Stimulated activated CD4-positive, alpha-beta T cell treated with anti-CD3 and anti-CD28 coated beads, TNF-alpha, amount 100 ng/mL, for 1 hour (primary cell): ENCODE measurements around the gene CDC7.
"Not testable (repeated sequence)": the region's sequence is repeated elsewhere in the genome, so short reads cannot be mapped to it uniquely, and the experiment has no call there.

ENCODE experiments used
- DNase-seq, 3 donors: peaks; one replicate each; pipeline ENCODE4 v3.0.0-alpha.2; 2020; ENCODE audit warnings: low read depth in 3 of 3, low spot score in 1 of 3

The CDC7 gene

DNA sequence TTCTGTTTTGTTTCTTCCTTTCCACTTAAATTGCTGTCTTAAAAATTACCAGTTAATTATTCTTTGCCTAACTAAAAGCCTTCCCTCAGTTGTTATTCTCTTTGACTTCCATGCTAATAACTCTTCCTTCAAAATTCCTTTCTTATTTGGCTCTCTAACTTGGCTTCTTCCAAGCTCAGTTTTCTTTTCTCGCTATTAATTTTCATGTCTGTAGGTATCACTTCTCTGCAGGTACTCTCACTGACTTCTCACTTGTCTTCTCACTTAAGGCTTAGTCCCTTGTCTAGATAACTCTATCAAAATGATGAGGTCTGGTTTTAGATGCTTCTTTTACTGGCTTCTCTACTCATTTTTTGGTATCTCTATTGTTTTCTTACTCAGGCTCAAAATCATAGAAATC is 10.1 kb downstream of the CDC7 start:
- no peak for DNase-seq

DNA sequence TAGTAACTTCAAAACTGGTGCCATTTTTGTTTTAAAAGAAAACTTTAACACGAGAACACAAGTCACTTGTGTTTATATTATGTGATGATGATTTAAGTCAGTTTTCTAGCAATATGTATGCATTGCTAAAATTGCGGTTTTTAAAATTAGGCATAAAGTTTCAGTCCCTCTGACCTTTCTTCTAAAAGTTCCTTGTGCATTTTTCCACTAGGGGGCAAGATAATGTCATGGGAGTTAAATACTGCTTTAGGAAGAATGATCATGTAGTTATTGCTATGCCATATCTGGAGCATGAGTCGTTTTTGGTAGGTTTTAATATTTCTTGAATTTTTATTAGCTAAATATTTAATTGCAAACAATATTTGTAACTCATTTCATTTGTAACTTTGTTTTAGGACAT is 10.7 kb downstream of the CDC7 start:
- no peak for DNase-seq

DNA sequence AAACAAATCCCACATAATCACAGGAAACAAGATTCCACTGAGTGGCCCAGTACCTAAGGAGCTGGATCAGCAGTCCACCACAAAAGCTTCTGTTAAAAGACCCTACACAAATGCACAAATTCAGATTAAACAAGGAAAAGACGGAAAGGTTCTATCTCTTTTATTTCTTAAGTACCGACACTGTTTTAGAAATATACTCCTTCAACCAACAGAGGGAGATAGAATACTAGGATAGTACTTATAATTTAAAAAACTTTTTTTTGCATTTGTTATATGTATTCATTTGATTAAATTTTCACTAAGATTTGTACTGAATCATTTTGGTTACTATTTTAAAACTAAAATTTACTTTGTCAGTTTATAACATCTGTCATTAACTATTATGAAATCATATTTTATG is 12.5 kb downstream of the CDC7 start:
- no peak for DNase-seq

DNA sequence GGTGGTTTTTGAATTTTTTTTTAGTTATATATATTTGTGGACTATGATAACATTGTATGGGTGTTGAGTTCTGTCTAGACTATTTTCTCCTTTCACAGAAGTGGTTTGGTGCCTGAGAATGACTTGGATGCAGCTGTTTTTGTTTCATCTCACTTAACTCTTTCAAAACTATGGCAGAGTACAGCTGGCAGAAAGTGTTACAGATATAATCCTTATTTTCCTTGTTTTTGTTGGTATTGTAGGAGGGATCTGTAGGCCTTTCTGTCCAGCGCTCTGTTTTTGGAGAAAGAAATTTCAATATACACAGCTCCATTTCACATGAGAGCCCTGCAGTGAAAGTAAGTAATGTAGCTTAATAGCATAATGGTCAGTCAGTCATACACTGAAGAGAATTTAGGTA is 13.1 kb downstream of the CDC7 start:
- no peak for DNase-seq

DNA sequence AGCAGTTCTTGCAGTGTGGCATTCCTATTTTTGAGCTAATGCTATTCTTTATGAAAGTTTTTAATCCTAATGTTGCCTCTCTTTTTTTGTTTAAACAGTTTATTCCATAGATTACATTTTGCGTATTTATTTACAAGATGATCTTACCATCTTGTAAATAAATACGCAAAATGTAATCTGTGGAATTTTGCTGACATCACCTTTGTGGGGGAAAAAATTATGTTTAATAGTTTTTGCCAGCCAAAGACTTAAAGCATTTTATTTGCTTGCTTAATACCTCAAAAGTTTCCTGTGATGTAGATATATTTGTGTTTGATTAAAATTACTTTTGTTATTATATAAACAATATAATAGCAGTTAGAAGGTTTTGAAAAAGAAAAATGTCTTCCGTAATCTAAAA is 15.3 kb downstream of the CDC7 start:
- no peak for DNase-seq

DNA sequence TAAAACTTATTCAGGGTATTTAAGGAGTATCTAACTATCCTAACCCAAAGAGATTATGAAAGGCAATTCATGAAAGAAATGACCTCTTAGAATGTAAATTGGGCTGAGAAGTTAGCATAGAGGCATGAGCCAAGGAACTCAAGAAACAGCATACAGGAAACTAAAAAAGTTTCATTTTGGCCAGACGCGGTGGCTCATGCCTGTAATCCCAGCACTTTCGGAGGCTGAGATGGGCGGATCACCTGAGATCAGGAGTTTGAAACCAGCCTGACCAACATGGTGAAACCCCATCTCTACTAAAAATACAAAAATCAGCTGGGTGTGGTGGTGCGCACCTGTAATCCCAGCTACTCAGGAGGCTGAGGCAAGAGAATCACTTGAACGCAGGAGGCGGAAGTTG is 16.0 kb downstream of the CDC7 start:
- not testable (repeated sequence) for DNase-seq

DNA sequence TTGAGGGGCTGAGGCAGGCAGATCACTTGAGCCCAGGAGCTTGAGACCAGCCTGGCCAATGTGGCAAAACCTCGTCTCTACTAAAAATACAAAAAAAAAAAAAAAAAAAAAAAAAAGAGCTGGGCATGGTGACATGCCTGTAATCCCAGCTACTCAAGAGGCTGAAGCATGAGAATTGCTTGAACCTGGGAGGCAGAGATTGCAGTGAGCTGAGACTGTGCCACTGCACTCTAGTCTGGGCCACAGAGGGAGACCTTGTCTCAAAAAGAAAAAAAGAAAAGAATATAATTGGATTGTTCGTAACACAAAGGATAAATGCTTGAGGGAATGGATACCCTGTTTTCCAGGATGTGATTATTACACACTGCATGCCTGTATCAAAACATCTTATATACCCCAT is 18.5 kb downstream of the CDC7 start:
- not testable (repeated sequence) for DNase-seq

DNA sequence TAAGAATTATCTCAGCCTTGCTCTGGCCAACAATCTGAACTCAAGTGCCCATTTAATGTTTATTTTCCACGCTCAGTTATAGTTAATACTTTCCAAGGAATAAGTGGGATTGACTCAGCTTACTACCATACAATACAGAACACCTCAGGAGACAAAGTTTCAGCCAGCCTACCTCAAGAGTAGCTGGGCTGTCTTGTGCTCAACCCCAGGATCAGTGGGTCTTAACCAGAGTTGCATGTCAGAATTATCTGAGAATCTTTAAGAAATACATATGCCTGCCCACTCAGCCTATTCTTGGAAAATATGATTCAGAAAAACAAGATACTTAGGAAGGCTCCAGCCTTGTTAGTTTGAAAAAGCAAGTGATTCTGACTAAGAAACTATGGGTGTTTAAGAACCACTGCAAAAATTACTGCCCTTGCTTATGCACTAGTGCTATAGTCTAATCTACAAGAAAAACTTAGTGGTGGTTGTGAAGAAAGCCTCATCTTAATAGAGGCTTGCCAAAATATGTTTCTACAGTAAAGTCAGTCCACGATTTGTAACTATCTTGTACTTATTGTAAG is 20.4 kb downstream of the CDC7 start:
- DNase-seq: no peak

DNA sequence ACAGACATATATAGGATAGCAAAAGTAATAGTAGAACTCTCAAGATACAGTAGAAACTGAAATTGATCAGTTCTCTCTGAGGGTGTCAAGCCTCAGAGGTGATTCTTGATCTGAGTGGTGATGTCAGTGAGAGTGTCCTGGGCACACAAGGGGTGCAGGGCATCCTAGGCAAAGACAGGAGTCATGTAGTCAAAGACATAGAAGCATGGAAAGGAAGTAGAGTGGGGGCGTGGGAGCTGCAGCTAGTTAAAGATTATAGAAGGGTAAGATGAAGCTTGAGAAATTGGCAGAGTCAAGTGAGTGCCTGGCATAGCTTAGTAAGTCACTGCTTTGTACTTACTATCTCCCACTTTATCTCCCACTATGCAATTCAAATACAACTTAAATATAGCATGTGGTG is 22.8 kb downstream of the CDC7 start:
- DNase-seq: no peak

DNA sequence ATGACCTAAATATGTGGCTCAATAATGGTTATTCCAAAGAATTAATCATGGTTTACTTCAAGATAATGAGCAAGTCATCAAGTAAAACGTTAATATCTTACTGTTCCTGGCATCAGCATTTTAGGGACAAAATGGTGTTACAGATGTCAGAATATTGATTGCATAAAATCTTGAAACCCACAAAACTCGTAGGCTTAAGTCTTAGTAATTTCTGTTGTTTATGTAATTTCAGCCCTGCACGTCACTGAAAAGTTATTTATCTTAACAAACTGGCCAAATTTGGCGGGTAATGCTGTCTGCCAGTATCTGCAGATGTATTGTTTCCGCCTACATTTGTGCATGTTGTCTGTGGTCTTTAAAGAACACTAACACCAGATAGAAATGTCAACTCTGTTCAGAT is 25.8 kb downstream of the CDC7 start:
- no peak for DNase-seq

DNA sequence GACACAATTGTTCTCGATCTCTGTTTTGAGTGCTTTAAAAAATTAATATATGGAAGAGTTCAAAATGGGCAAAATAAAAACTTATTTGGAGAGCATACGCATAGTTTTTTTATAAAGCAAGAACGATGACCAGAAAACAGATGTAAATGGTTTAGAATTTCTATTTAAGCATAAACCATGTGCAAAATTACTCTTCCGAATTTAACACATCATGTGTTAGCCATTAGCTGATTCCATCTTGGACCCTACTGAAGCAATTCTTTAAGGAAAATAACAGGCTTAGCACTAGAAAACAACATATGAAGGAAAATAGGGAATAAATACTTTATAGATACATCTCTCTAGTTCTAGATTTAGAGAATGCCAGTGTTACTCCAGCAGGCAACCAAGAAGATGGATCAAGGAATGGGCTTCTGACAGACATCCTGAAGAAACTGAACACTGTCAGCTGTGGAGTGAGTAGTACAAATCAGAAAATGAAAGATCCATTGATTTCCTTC is 26.7 kb downstream of the CDC7 start:
- no peak for DNase-seq

DNA sequence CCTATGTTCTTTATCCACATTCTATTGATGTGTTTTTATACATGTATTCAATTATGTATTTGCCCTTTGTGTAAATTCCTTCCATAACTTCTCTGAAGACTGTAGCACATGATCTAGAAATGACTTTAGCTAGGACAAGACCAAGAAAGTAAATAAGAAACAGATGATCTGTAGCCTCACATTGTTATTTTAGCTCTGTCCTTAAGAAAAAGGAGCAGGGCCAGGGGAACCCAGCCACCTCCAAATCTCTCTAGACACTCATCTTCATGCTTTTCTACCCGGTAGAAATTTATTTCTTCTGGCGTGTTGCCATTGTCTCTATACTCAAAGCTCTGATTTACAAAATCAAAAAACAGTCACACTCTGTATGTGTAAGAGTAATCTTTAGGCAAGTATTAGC is 27.1 kb downstream of the CDC7 start:
- DNase-seq: no peak

DNA sequence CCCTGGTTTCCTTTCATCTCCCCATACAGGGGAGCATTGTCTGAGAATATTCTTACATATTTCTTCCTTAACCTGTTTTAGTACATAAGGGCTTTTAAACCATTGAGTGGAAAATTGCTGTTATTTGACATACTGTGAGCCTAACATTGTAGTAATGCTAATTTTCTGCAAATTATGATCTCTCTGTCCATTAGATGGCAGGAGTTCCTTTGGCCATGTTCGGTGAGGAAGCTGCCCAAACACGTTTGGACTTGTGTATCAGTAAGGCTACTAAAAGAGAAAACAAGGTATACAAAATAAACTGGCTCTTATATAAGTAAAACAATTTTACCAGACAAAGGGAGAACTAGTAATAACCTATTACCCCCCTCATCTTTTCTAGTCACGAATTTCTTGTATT is 29.2 kb downstream of the CDC7 start:
- DNase-seq: no peak

DNA sequence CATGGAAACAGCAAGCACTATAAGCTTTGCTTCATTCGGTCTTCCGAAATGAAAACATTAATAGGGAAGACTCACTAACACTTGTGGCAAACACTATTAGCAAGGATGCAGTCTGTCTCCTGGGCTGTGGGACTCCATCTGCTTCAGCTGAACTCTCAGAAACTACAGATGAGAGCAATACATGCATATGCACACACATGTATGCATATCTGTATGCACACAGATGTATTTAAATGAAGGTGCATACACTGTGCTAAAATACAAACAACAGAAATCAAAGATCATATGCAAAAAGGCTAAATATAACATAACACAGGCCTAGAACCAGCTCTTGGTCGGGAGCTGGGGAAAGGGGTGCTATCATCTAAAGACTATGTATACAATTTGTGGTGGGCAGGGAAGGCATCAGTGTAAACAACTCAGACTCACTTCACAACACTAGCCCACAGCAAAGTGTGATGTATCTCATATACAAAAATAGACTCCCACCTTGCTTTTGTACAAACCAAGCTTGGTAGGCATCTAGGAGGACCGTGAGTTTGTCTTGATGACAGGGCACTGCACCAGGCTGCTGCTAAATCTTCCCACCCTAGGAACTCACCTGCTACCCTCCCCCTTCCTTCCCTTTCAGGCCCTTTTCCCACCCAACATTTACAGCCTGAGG is 32.8 kb downstream of the CDC7 start:
- DNase-seq: no peak

DNA sequence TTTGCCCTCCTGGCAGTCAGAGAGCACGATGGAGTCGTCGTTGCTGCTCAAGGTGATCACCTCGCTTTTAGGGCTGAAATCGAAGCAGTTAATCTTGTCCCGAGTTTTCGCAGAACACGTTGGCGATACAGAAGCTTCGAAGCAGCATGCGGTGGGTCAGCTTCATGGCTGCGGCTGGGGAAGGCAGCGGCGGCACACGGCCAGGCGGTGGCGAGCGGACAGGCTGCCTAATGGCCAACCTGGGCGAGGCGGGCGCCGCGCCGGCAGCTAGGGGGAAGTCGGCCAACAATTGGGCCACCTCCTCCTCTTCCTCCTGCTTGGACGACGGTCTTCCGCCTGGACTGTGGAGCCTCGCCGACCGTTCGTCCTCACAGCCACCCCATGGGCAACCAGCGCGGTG is 34.8 kb downstream of the CDC7 start:
- no peak for DNase-seq

DNA sequence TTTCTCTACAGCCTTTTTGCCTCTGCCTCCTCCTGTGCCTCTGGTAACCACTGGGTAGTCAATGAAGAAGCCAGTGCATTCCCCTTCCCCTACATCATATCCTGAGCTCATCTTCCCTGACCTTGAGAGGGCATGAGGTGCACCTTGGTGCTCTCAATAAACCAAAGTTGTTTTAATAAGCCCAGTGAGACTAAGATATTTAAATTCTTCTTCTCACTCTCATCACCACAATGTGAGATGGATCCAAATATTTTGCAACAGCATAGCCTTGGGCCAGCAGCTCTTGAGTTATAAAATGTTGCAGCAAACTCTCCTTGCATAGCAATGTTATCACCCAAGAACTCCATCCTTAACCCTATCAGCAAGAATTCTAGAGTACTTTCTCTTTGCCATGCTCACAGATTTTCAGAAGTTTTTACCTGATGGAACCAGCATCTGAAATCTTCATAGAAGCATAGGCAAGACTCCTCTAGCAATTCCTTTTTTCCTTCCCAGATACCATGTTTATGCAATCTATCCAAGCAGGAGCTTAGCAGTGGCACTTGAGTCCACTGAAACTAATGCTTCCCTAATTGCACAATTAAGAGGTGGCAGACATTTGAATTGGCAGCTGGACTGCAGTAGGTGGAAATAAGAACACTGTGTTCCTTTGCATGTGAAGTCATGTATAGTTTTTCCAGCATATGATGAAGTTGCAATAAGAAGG is 36.8 kb downstream of the CDC7 start:
- no peak for DNase-seq

DNA sequence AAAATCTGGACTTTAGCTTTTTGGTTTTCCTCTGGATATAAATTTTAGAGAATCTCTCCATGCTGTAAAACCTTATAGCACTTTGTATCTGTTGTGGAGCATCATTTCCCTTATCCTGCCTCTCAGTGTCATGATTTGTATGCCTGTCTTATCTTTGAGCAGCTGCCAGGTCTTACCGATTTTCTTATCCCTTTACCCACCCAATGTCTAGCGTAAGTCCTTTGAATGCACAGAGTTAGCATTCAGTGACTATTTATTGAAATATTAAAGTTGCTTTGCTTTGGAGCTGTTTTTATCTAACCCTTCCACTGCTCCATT is 37.3 kb downstream of the CDC7 start:
- no peak for DNase-seq

DNA sequence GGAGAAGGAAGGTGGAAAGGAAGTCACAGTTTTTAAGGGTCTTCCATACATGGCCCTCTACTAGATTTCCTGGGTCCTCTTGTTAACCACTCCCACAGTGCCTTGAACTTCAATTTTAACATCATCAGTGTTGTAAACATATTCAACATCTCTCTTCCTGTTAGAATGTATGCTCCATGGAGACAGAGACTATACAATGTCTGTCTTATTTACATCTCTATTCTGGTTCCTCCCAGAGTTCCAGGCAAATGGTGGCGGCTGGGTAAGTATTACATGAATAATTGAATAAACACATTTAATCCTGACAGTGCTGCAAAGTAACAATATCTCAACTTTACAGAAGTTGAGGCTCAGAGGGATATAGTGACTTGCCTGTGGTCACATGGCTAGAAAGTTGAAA is 40.3 kb downstream of the CDC7 start:
- DNase-seq: no peak

DNA sequence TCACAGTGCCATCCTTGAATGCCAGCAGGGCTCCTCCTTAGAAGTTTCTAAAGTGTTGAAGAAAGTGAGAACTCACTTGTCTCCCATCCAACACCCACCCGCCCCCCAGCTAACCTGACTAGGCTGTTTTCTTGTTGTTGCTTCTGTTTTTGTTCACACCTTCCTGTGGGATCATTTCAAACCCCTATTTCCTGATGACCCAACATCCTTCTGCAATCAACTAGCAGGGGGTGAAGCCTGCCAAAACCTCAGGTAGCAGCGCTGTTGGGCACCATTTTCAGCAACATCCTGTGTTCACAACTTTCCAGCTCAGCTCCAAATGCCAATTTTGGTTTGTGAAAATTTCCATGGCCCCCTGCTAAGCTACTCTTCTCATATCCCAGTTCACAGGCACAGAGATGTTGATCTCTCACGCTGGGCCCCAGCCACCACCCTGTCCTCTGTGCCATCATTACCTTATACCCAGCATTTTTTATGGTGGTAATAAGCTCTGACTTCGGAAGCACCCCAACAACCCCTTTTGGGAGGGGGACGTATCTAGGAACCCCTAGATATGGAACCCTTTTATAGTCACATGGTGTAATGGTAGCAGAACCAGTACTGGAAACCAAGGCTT is 41.4 kb downstream of the CDC7 start:
- DNase-seq: no peak

DNA sequence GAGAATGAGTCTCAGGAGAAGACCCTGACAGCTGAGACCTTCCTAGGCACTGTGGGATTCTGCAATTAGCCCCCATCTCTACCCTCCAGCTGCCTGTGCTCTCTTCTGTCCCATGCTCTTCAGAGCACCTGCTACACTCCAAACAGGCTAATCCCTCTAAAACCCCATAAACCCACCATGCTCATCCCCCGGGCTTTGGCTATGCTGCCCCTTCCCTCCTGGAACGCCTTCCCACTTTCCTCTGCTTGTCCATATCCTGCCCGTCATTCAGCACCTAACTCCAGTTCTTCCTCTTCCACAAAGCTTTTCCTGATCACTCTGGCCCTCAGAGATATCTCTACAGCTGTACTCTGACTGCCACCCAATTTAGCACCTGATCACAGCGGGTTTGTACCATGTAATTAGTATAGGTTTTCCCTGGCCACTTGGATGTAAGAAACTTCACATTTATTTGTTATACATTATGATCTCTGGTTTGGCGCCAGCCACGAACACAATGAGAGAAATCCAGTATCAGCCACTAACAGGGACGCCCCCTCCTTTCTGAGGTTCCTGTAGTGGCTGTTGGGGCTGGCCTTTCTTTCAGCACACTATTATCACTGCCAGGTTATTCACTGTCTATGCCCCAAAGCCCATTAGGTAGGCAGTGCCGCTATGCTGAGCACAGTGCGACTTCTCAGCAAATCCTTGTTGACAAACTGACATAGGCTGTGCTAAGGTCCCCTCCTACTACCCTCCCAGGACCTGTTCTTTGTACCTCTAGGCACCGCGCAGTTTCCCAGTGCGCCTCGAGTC is 45.1 kb downstream of the CDC7 start:
- no peak for DNase-seq

DNA sequence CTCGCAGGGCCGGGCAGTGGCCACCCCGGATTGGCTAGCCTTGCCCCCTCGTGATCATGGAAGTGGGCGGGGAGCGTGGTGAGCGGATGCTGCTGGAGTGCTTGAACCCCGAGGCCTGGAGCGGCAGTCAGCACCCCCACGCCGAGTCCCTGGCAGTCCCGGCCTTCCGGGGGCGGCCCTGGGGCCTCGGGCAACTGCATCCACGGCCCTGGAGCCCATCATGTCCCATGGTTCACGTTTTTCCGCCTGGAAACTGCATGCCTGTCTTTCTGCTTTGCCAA is 45.6 kb downstream of the CDC7 start:
- no peak for DNase-seq

DNA sequence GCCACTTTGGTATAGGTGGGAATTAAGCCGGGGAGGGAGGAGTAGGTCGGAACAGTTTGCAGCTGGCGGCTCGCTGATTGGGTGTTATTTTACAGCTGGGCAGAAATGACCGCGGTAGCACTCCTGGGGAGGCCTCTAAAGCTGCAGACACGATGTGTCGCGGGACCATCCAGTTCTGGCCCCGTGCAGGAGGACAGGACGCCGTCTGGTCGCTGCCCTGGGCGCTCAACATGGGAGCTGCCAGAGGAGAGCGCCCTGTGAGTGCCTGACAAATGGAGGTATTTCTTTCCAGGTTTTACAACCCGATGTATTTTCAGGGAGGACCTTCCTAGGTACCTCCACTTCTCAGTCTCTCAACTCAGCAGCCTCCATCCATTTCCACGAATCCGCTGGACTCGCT is 46.2 kb downstream of the CDC7 start:
- DNase-seq: no peak
